Fibroblast of lung (primary cell): Measurements from ENCODE around the gene ZBTB34. TPM values are rescaled to one million over a fixed set of nuclear protein-coding genes. Genes with fewer than 3 reads are reported as not detected.

Experiments used
- DNase-seq, 2 donors: peaks; one replicate each; pipeline versions ENCODE4 v3.0.0 to v3.0.0-alpha.2; 2010; ENCODE audit warnings: low read depth in 2 of 2
- H2AFZ ChIP-seq: 2 replicates; pipeline ENCODE4 v1.5.1; 2012; ENCODE audit warnings: low read length, control low read depth, inconsistent platforms
- H3K27ac ChIP-seq: 2 replicates; pipeline ENCODE4 v1.5.1; 2011; ENCODE audit warnings: low read length, control low read depth; ENCODE audit not compliant: insufficient read depth
- H3K27me3 ChIP-seq: 2 replicates; pipeline ENCODE4 v1.5.1; 2011; ENCODE audit warnings: mild to moderate bottlenecking, low read length; ENCODE audit not compliant: control insufficient read depth, insufficient read depth
- H3K36me3 ChIP-seq: 2 replicates; pipeline ENCODE4 v1.5.1; 2011; ENCODE audit warnings: low read length; ENCODE audit not compliant: control insufficient read depth, insufficient read depth
- H3K4me1 ChIP-seq: 2 replicates; pipeline ENCODE4 v1.5.1; 2011; ENCODE audit warnings: low read length; ENCODE audit not compliant: control insufficient read depth, insufficient read depth; ENCODE audit errors: extremely low read depth
- H3K4me2 ChIP-seq: 2 replicates; pipeline ENCODE4 v1.5.1; 2011; ENCODE audit warnings: low read length, control low read depth; ENCODE audit not compliant: insufficient read depth; ENCODE audit errors: extremely low read depth
- H3K4me3 ChIP-seq, 4 experiments: fragments of 200-600 bp in 1 of 4; sonication (generic) in 1 of 4; replicated peaks in 1 of 4; 2 replicates each; pipeline ENCODE4 v1.5.1; 2011 to 2016; ENCODE audit warnings: low read length in 4 of 4, low read depth in 3 of 4, mild to moderate bottlenecking in 3 of 4, control low read depth in 2 of 4, inconsistent platforms in 1 of 4, mixed read lengths in 1 of 4; ENCODE audit not compliant: insufficient read depth in 1 of 4; ENCODE audit errors: control extremely low read depth in 1 of 4
- H3K79me2 ChIP-seq: 2 replicates; pipeline ENCODE4 v1.5.1; 2012; ENCODE audit warnings: mild to moderate bottlenecking, low read length, inconsistent platforms; ENCODE audit not compliant: control insufficient read depth, insufficient read depth
- H3K9ac ChIP-seq: 2 replicates; pipeline ENCODE4 v1.5.1; 2011; ENCODE audit warnings: mild to moderate bottlenecking, low read length, control low read depth; ENCODE audit not compliant: insufficient read depth
- H3K9me3 ChIP-seq: 2 replicates; pipeline ENCODE4 v1.5.1; 2012; ENCODE audit warnings: low read depth, low read length; ENCODE audit not compliant: control insufficient read depth, insufficient read depth
- H4K20me1 ChIP-seq: 2 replicates; pipeline ENCODE4 v1.5.1; 2011; ENCODE audit warnings: low read length; ENCODE audit not compliant: control insufficient read depth, insufficient read depth; ENCODE audit errors: extremely low read depth
- CTCF ChIP-seq, 2 donors: IDR thresholded peaks in 1 of 2; conservative IDR thresholded peaks in 1 of 2; 1 replicate in 1 of 2; 2 replicates in 1 of 2; pipeline ENCODE4 v1.5.1; 2011 to 2012; ENCODE audit warnings: low read length in 2 of 2, control low read depth in 1 of 2, inconsistent platforms in 1 of 2, low read depth in 1 of 2, mild to moderate bottlenecking in 1 of 2
- EZH2 ChIP-seq: IDR thresholded peaks from 2 replicates; pipeline ENCODE4 v1.5.1; 2012; ENCODE audit warnings: low read length, control low read depth, mild to moderate bottlenecking; ENCODE audit errors: missing control alignments
- polyA plus RNA-seq, 2 donors: library from polyadenylated mRNA; depleted of rRNA in 1 of 2; stranded (reverse) in 1 of 2; unstranded in 1 of 2; fragments of >200 nt; gene quantifications; 2 replicates each; pipeline ENCODE4 v1.2.1, GENCODE V29; 2011 to 2012; ENCODE audit warnings: missing spikeins in 1 of 2
- total RNA-seq: library from RNA; depleted of rRNA; stranded (reverse); fragments of >200 nt; gene quantifications from 2 replicates; pipeline ENCODE4 v1.2.1, GENCODE V29; 2014

Gene ZBTB34
- total and polyA plus RNA-seq, 2 donors (not counting 1 experiment from before 2014, with no cell fraction given), result 6.8 to 7.0 TPM

GRCh38 chr9:126906091-126906490 lies 45.7 kb downstream of the ZBTB34 start:
- Histone ChIP-seq H3K4me2 (no peak overlapping the region), H3K79me2 (no peaks in the 10 kb centered on the region), H4K20me1 (no peaks in the 10 kb centered on the region), H2AFZ (no peak overlapping the region), H3K27ac (no peak overlapping the region), H3K4me3 (no peak overlapping the region), H3K4me1 (no peaks in the 10 kb centered on the region), H3K9ac (no peak overlapping the region), H3K36me3 (no peaks in the 10 kb centered on the region), H3K27me3 (peaks cover 18% of the 10 kb centered on the region), H3K9me3 (no peaks in the 10 kb centered on the region)
- no peak for DNase-seq
- TF ChIP-seq CTCF (conservative IDR thresholded peaks at IDR 0.05 in 1 of 2, IDR thresholded peaks at IDR 0.05 in 1 of 2; ENCODE audit: low read depth in 1 of 2, low read length in 2 of 2) (no peak), EZH2 (no peak)

GRCh38 chr9:126907058-126907457 lies 46.6 kb downstream of the ZBTB34 start:
- no peak overlapping the region for H3K4me2 ChIP-seq
- H3K27me3 ChIP-seq, result peaks cover 18% of the 10 kb centered on the region
- H3K79me2 ChIP-seq, result no peaks in the 10 kb centered on the region
- H3K9ac ChIP-seq, result no peak overlapping the region
- H3K9me3 ChIP-seq, result no peaks in the 10 kb centered on the region
- no peak overlapping the region for H2AFZ ChIP-seq
- no peaks in the 10 kb centered on the region for H3K4me1 ChIP-seq
- no peaks in the 10 kb centered on the region for H3K36me3 ChIP-seq
- H3K27ac ChIP-seq, result no peak overlapping the region
- no peaks in the 10 kb centered on the region for H4K20me1 ChIP-seq
- DNase-seq, result no peak
- TF ChIP-seq EZH2, result no peak
- no peak for TF ChIP-seq CTCF (conservative IDR thresholded peaks at IDR 0.05 in 1 of 2, IDR thresholded peaks at IDR 0.05 in 1 of 2; ENCODE audit: low read depth in 1 of 2, low read length in 2 of 2)
- H3K4me3 ChIP-seq, result no peak overlapping the region

GRCh38 chr9:126914458-126915280 lies 54.2 kb downstream of the ZBTB34 start, which contains the start of gene RALGPS1:
TSS of gene RALGPS1 (plus strand) at chr9:126914782. CDS start at chr9:126962290, 47,508 bp downstream.
- peak; percentile 95 to 96 for DNase-seq
- no peaks in the 10 kb centered on the region for H3K36me3 ChIP-seq
- no peaks in the 10 kb centered on the region for H3K9me3 ChIP-seq
- no peak for TF ChIP-seq CTCF (conservative IDR thresholded peaks at IDR 0.05 in 1 of 2, IDR thresholded peaks at IDR 0.05 in 1 of 2; ENCODE audit: low read depth in 1 of 2, low read length in 2 of 2)
- no peak for TF ChIP-seq EZH2
- no peak within 1 kb of the TSS for H3K9ac ChIP-seq
- H3K4me2 ChIP-seq, result peak within 1 kb of the TSS; percentile 44
- no peak within 1 kb of the TSS for H3K27ac ChIP-seq
- H3K4me1 ChIP-seq, result no peaks in the 10 kb centered on the region
- H3K27me3 ChIP-seq, result no peaks in the 10 kb centered on the region
- peak within 1 kb of the TSS in 3 of 4 experiments; percentile 19 to 48 (median 44) for H3K4me3 ChIP-seq
- H3K79me2 ChIP-seq, result no peaks in the 10 kb centered on the region
- peak within 1 kb of the TSS; percentile 70 for H2AFZ ChIP-seq
- no peaks in the 10 kb centered on the region for H4K20me1 ChIP-seq
